Myocyte (in vitro differentiated cells): ENCODE results near the gene ASPG. TPM values are rescaled to one million over a fixed set of nuclear protein-coding genes. Genes with fewer than 3 reads are reported as not detected.
A peak's percentile ranks its signal among the peaks of the same experiment; 100 is the strongest.

Experiments used
- DNase-seq: peaks from one replicate; pipeline ENCODE4 v3.0.0-alpha.2; 2012; ENCODE audit warnings: low read depth
- total RNA-seq: library from RNA; depleted of rRNA; stranded (reverse); fragments of >200 nt; gene quantifications from 2 replicates; pipeline ENCODE4 v1.2.3, GENCODE V29; 2014

The ASPG gene
- total RNA-seq, 1 donor from 2014 or later = not detected

GRCh38 chr14:104116288-104116755 lies 30.8 kb downstream of the ASPG start:
- no peak for DNase-seq

GRCh38 chr14:104116756-104117340 lies 31.3 kb downstream of the ASPG start:
- no peak for DNase-seq

GRCh38 chr14:104117341-104118005 lies 32.0 kb downstream of the ASPG start:
- DNase-seq = no peak

GRCh38 chr14:104118006-104118844 lies 32.7 kb downstream of the ASPG start:
- DNase-seq = no peak

GRCh38 chr14:104119119-104119487 lies 33.6 kb downstream of the ASPG start:
- no peak for DNase-seq

- no peak for DNase-seq
These were observed 34.2 kb downstream of the ASPG start for GRCh38 chr14:104119488-104120251.

- DNase-seq = peak; percentile 65
These were observed 34.8 kb downstream of the ASPG start for GRCh38 chr14:104120281-104120741.

GRCh38 chr14:104121142-104121541 lies 35.6 kb downstream of the ASPG start:
- no peak for DNase-seq

- no peak for DNase-seq
These were observed 38.4 kb downstream of the ASPG start for GRCh38 chr14:104123879-104124278.

- no peak for DNase-seq
These were observed 39.5 kb downstream of the ASPG start for GRCh38 chr14:104125011-104125410.

- no peak for DNase-seq
These were observed 41.3 kb downstream of the ASPG start for GRCh38 chr14:104126753-104127152.

- no peak for DNase-seq
These were observed 43.5 kb downstream of the ASPG start for GRCh38 chr14:104128981-104129380.

GRCh38 chr14:104129556-104129955 lies 44.1 kb downstream of the ASPG start:
- no peak for DNase-seq

- DNase-seq = peak; percentile 48
These were observed 45.6 kb downstream of the ASPG start for GRCh38 chr14:104130974-104131651.

- no peak for DNase-seq
These were observed 46.6 kb downstream of the ASPG start for GRCh38 chr14:104131968-104132732.

- no peak for DNase-seq
These were observed 47.5 kb downstream of the ASPG start for GRCh38 chr14:104132981-104133380.

GRCh38 chr14:104133496-104133895 lies 48.0 kb downstream of the ASPG start:
- no peak for DNase-seq

- DNase-seq = no peak
These were observed 48.8 kb downstream of the ASPG start for GRCh38 chr14:104134061-104134965.
